ENCODE data around the gene ZCCHC2.

Gene ZCCHC2

GRCh38 chr18:62512532-62512931, 10.3 kb upstream of the ZCCHC2 start:
- no peak for DNase-seq

- DNase-seq: no peak
Observed at GRCh38 chr18:62512996-62513395, 9.8 kb upstream of the ZCCHC2 start.

- no peak for DNase-seq
Observed at GRCh38 chr18:62514570-62514969, 8.3 kb upstream of the ZCCHC2 start.

- DNase-seq: no peak
Observed at GRCh38 chr18:62516242-62516641, 6.6 kb upstream of the ZCCHC2 start.

GRCh38 chr18:62518460-62519375, 4.1 kb upstream of the ZCCHC2 start:
- no peak for DNase-seq

GRCh38 chr18:62519684-62520083, 3.1 kb upstream of the ZCCHC2 start:
- DNase-seq: no peak

GRCh38 chr18:62521082-62521481, 1.7 kb upstream of the ZCCHC2 start:
- DNase-seq: no peak

GRCh38 chr18:62521593-62521992, 1.2 kb upstream of the ZCCHC2 start:
- DNase-seq: no peak

GRCh38 chr18:62522178-62522503, 684 bp upstream of the ZCCHC2 start:
- no peak for DNase-seq

- DNase-seq: no peak
Observed at GRCh38 chr18:62523255-62523588, 397 bp downstream of the ZCCHC2 start.

GRCh38 chr18:62523631-62524439, 1.0 kb downstream of the ZCCHC2 start:
- DNase-seq: peak; percentile 83

- peak; percentile 89 for DNase-seq
Observed at GRCh38 chr18:62524440-62525200, 1.8 kb downstream of the ZCCHC2 start.

- no peak for DNase-seq
Observed at GRCh38 chr18:62525608-62526007, 2.8 kb downstream of the ZCCHC2 start.

GRCh38 chr18:62526098-62527025, 3.5 kb downstream of the ZCCHC2 start:
- peak; percentile 91 for DNase-seq

GRCh38 chr18:62529597-62529996, 6.8 kb downstream of the ZCCHC2 start:
- no peak for DNase-seq

GRCh38 chr18:62531078-62531477, 8.3 kb downstream of the ZCCHC2 start:
- DNase-seq: no peak

- DNase-seq: no peak
Observed at GRCh38 chr18:62531931-62532330, 9.1 kb downstream of the ZCCHC2 start.

- DNase-seq: no peak
Observed at GRCh38 chr18:62536005-62536404, 13.2 kb downstream of the ZCCHC2 start.

- no peak for DNase-seq
Observed at GRCh38 chr18:62537042-62537894, 14.4 kb downstream of the ZCCHC2 start.

GRCh38 chr18:62537946-62538345, 15.1 kb downstream of the ZCCHC2 start:
- no peak for DNase-seq

GRCh38 chr18:62538881-62539280, 16.1 kb downstream of the ZCCHC2 start:
- no peak for DNase-seq
